ENCODE measurements around the gene DIP2A.

Gene DIP2A

DNA sequence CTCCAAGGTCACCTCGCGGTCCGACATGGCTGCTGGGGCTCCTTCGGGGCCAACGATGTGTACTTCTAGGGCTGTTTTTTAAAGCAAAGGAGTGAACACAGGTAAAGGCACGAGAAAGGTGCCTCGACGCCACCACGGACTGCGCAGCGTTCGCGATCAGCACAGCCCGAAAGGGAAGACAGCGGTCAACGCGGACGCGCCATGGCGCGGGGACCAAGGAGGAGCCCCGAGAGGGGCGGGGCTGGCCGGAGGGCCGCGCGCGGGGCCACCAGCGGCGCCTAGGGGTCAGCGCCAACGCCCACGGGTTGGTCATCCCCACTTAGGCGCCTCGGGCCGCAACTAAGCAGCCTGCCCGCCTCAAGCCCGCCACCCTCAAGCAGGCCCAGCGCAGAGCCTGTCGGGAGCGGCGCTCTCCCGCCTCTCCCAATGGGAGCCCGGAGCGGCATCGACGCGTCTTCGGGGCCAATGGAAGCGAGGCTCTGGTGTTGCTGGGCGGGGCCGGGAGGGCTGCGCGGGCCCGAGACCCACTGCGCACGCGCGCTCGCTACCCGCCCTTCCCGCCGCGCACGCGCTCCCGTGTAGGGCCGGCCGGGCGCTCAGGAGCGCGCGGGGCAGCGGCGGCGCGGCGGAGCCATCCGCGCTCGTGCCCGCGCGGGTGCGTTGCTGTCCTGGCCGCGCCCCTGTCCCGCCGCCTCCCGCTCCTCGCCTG is at the start of gene DIP2A:
TSS of gene DIP2A (plus strand) at position 577 of the 709 bp plus-strand sequence. CDS start 241 bp downstream, outside the sequence.
- DNase-seq = peak; percentile 75 to 90 (median 85)

DNA sequence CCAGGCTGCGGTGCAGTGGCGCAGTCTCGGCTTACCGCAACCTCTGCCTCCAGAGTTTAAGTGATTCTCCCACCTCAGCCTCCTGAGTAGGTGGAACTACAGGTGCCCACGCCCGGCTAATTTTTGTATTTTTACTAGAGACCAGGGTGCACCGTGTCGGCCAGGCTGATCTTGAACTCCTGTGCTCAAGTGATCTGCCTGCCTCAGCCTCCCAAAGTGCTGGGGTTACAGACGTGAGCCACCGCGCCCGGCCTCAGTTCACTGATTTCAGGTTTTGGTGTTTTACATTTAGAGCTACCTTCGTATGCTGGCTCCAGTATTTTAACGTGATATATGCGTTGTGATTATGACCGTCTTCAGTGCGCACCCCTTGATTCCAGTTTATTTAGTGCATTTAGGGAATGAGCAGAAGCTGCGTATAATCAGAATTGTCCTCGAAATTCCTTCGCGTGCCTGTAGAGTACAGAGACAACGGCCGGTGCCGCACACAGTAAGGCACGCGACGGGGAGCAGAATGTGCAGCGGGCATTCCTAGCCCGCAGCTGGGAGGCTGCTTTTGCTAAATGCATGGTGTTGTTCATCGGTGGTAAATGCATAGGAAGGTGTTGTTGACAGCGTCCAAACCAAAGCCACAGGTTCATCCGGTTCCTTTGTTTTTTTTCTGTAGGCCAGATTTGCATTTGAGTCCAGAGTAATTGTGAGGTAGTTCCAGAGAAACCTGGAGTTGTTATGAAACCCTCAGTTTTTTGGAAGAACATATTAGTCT is 48.9 kb upstream of the DIP2A start:
- no peak for DNase-seq

- no peak for DNase-seq
These were observed 48.2 kb upstream of the DIP2A start for GRCh38 chr21:46410516-46410915.

GRCh38 chr21:46411236-46411635 is 47.5 kb upstream of the DIP2A start:
- no peak for DNase-seq

DNA sequence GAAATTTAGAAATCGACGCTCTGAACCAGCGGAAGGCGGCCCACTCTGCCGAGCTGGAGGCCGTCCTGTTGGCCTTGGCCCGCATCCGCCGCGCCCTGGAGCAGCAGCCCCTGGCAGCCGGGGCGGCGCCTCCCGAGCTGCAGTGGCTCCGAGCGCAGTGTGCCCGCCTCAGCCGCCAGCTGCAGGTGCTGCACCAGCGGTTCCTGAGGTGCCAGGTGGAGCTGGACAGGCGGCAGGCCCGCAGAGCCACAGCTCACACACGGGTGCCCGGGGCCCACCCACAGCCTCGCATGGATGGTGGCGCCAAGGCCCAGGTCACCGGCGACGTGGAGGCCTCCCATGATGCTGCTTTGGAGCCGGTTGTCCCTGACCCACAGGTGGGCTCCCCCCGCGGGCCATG is 47.0 kb upstream of the DIP2A start:
- DNase-seq = no peak

DNA sequence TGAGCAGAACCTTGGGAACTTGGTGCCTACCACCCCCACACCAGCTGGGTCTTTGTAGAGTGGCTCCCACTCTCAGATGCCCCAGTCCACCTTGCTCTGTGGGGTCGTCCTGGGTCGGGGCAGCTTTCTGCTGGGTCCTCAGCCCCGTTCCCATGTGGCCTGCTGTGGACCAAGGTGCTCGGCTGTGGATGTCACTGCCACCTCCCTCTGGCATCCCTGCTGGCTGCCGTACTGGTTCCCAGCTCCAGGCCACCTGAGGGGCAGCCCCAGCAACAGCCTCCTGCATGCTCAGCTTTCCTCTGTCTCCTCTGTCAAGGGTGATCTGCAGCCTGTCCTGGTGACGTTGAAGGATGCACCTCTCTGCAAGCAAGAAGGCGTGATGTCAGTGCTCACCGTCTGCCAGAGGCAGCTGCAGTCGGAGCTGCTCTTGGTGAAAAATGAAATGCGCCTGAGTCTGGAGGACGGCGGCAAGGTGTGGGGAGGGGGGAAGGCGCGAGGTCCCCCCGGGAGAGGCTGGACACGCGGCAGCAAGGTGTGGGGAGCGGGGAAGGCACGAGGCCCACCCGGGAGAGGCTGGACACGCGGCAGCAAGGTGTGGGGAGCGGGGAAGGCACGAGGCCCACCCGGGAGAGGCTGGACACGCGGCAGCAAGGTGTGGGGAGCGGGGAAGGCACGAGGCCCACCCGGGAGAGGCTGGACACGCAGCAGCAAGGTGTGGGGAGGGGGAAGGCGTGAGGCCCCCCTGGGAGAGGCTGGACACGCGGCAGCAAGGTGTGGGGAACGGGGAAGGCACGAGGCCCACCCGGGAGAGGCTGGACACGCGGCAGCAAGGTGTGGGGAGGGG is 45.9 kb upstream of the DIP2A start:
- DNase-seq = no peak

- DNase-seq = no peak
These were observed 45.4 kb upstream of the DIP2A start for GRCh38 chr21:46413365-46413696.

- no peak for DNase-seq
These were observed 43.8 kb upstream of the DIP2A start for GRCh38 chr21:46414965-46415275.

- no peak for DNase-seq
These were observed 42.1 kb upstream of the DIP2A start for GRCh38 chr21:46416551-46416950.

DNA sequence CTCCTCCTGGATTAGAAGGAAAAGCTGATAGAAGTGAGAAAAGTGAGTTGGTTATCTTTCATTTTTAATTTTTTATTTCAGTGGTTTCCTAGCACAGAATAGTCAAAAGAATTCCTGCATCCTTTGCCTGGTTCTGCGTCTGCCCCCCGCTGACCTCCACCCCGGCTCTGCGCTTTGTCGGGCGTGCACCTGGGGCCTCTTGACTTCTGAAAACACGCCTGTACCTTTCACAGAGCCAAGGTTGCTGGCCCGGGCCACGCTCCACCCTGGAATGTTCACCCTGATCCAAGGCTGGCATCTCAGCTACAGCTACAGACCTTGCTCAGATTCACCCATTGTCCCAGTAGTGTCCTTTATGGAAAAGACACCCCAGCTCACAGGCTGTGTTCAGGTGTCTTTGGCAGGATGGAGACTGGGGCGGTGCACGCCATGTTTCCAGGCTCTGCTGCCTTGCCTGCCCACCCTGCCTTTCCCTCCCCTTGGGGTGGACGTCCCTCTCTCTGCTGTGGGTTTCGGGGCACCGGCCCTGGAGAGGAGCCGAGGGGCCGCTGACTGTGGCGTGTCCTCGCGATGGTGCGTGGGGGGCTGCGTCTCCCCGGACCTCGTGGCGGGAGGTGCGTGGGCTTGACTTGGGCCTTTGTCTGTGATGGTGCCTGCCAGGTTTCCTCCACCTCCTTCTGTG is 40.3 kb upstream of the DIP2A start:
- DNase-seq = no peak

- no peak for DNase-seq
These were observed 38.2 kb upstream of the DIP2A start for GRCh38 chr21:46420241-46421190.

DNA sequence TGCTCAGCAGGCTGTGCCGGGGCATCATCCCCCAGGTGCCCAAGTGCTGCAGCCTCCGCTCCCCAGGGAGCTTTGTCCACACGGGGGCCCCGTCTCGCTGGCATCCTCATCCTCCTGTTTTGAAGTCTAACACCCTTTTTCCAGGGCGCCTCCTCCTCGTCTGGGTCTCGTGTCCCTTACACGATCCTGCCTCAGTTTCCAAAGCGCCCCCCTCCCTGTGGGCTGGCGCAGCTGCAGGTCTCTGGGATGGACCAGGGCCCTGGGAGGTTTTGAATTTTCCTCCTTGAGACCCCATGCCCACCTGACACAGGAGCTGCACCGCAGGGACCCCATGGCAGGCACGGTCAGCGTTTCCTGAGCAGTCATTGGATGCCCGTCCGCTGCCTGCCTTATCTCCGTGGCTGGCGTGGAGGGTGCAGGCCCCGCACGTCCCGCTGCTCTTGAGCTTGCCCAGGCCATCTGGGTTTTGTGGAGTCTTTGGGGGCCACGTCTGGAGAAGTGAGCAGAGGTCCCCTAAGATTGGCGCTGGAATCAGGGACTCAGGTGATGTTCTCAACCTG is 37.4 kb upstream of the DIP2A start:
- DNase-seq = no peak

GRCh38 chr21:46421756-46422555 is 36.7 kb upstream of the DIP2A start:
- DNase-seq = no peak

GRCh38 chr21:46422636-46423241 is 36.0 kb upstream of the DIP2A start:
- no peak for DNase-seq

GRCh38 chr21:46423546-46424038 is 35.1 kb upstream of the DIP2A start:
- DNase-seq = no peak

DNA sequence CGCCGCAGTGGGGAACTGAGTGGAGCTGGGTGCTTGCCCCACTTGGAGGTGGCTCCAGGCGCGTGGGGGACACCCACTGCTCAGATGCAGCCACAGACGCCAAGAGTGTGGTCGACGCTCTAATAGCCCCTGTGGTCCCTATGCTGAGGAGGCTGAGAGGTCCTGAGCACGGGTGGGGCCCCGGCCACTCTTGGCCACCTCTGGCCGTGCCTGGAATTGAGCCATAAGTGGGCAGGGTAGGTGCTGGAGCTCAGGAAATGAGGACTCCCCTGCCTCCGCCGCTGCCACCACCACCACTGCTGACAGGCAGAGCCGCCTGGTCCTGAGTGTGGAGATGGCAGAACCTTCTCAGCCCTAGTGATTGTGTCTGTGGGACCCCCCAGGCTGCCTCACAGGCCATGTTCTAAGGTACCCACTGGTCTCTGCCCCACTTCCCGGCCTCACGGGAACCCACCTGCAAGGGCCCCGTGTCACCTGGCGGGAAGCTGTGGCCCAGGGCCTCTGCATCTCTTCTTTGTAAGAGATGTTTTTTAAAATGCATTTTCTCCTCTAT is 34.6 kb upstream of the DIP2A start:
- peak in 1 of 4 experiments; percentile 17 for DNase-seq

DNA sequence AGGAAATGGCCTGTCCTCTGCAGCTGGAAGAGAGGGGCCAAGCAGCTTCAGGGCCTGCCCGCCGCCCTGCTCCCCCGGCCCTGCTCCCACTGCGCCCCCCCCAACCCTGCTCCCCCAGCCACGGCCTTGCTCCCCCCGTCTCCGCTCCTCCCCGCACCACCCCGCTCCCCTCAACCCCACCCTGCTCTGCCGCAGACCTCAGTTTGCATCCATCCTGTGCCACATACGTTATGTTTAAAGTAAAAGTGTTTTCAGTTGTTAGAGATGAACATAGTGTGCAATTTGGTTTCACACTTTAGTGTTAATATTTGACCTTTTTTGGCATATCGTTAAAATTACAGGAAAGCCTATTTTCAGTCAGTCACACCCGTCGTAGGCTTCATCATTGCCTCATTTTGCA is 34.1 kb upstream of the DIP2A start:
- peak in 1 of 4 experiments; percentile 8 for DNase-seq

GRCh38 chr21:46425041-46425440 is 33.6 kb upstream of the DIP2A start:
- no peak for DNase-seq

DNA sequence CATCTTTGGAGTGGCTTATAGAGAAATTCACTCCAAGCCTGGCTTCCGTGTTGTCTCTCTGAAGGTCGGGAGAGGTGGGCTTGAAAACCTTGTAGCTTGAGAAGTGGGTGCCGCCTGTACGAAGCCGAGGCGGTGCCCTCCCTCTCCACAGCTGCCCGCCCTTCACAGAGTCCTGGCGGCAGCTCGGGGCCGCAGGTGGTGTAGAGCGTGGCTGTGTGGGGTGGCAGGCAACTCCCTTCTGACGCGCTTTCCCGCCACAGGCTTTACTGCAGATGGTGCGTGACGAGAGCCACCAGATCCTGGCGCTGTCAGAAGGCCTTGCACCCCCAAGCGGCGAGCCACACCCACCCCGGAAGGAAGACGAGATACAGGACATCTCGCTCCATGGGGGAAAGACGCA is 33.1 kb upstream of the DIP2A start:
- DNase-seq = peak in 2 of 4 experiments; percentile 7 to 10

Measured in activated naive CD4-positive, alpha-beta T cell (primary cell).